ENCODE measurements around the gene ATP8B4. TPM values are rescaled to one million over a fixed set of nuclear protein-coding genes. Genes with fewer than 3 reads are reported as not detected.

ATP8B4 gene
- total RNA-seq, 6 donors from 2014 or later = 2.2 to 9.4 (median 5.4) TPM

GRCh38 chr15:49865925-49866757 lies 252.9 kb downstream of the ATP8B4 start:
- 90 to 92% methylated on average over 10 of the region's 10 CpGs for WGBS, 2 donors
- no peak for TF ChIP-seq EP300 (IDR thresholded peaks at IDR 0.05)
- TF ChIP-seq POLR2AphosphoS5 (IDR thresholded peaks at IDR 0.05) = no peak
- Histone ChIP-seq H3K27me3 (no peaks in the 10 kb centered on the region), H3K9me3 (no peaks in the 10 kb centered on the region), H3K4me1 (no peaks in the 10 kb centered on the region), H3K27ac (no peak overlapping the region), H3K4me3 (no peak overlapping the region), H3K36me3 (no peaks in the 10 kb centered on the region)
- ATAC-seq (ENCODE audit: low FRiP score in 2 of 2) (no peak), DNase-seq (no peak)

DNA sequence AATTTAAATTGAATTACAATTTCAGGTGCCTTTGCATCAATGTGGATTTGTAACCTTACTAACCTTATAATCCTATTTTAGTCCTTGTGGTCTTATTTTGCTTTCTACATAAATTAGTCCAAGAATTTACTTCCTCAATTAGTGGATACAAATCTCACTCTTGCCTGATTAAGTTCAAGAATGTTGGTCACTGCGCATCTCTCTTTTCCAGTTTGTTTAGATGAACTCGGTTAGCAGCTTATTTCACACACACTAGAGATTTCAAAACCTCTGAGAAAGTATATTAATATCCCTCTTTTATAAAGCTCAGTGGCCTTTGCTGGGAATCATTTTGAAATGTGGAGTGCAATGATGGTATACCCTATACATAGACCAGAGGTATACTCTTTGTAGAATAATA lies 254.8 kb downstream of the ATP8B4 start:
- no peaks in the 10 kb centered on the region for H3K27me3 ChIP-seq
- no peak overlapping the region for H3K4me3 ChIP-seq
- H3K4me1 ChIP-seq = no peaks in the 10 kb centered on the region
- H3K9me3 ChIP-seq = no peaks in the 10 kb centered on the region
- ATAC-seq (ENCODE audit: low FRiP score in 2 of 2) (no peak), DNase-seq (no peak)
- H3K36me3 ChIP-seq = no peaks in the 10 kb centered on the region
- no peak overlapping the region for H3K27ac ChIP-seq
- TF ChIP-seq EP300 (IDR thresholded peaks at IDR 0.05) = no peak
- WGBS, 2 donors = 84 to 88% methylated on average over 2 of the region's 2 CpGs

GRCh38 chr15:49863431-49864224 lies 255.4 kb downstream of the ATP8B4 start:
- H3K27me3 ChIP-seq = no peaks in the 10 kb centered on the region
- TF ChIP-seq EP300 (IDR thresholded peaks at IDR 0.05) (no peak), CTCF (IDR thresholded peaks at IDR 0.05) (no peak), POLR2AphosphoS5 (IDR thresholded peaks at IDR 0.05) (no peak), POLR2A (IDR thresholded peaks at IDR 0.05) (no peak)
- H3K4me1 ChIP-seq = no peaks in the 10 kb centered on the region
- WGBS, 2 donors = 76 to 81% methylated on average over 3 of the region's 3 CpGs
- H3K36me3 ChIP-seq = no peaks in the 10 kb centered on the region
- H3K27ac ChIP-seq = no peak overlapping the region
- H3K4me3 ChIP-seq = no peak overlapping the region
- no peaks in the 10 kb centered on the region for H3K9me3 ChIP-seq
- ATAC-seq (ENCODE audit: low FRiP score in 2 of 2) (peak in 1 of 2 donors; percentile 69), DNase-seq (no peak)

- H3K36me3 ChIP-seq = no peaks in the 10 kb centered on the region
- WGBS, 2 donors = 90 to 91% methylated on average over 8 of the region's 8 CpGs
- no peaks in the 10 kb centered on the region for H3K4me1 ChIP-seq
- DNase-seq (no peak), ATAC-seq (ENCODE audit: low FRiP score in 2 of 2) (no peak)
- no peaks in the 10 kb centered on the region for H3K9me3 ChIP-seq
- TF ChIP-seq EP300 (IDR thresholded peaks at IDR 0.05) = no peak
- no peak for TF ChIP-seq CTCF (IDR thresholded peaks at IDR 0.05)
- TF ChIP-seq POLR2A (IDR thresholded peaks at IDR 0.05) = no peak
- H3K27me3 ChIP-seq = no peaks in the 10 kb centered on the region
- H3K4me3 ChIP-seq = no peak overlapping the region
- no peak overlapping the region for H3K27ac ChIP-seq
These were observed 258.9 kb downstream of the ATP8B4 start for GRCh38 chr15:49860101-49860500.

- no peaks in the 10 kb centered on the region for H3K27me3 ChIP-seq
- DNase-seq (no peak), ATAC-seq (ENCODE audit: low FRiP score in 2 of 2) (no peak)
- H3K4me3 ChIP-seq = no peak overlapping the region
- WGBS, 2 donors = 81 to 86% methylated on average over 4 of the region's 4 CpGs
- H3K4me1 ChIP-seq = no peaks in the 10 kb centered on the region
- H3K27ac ChIP-seq = no peak overlapping the region
- no peaks in the 10 kb centered on the region for H3K36me3 ChIP-seq
- no peaks in the 10 kb centered on the region for H3K9me3 ChIP-seq
- TF ChIP-seq POLR2AphosphoS5 (IDR thresholded peaks at IDR 0.05) (no peak), POLR2A (IDR thresholded peaks at IDR 0.05) (no peak), EP300 (IDR thresholded peaks at IDR 0.05) (no peak), CTCF (IDR thresholded peaks at IDR 0.05) (no peak)
These were observed 261.2 kb downstream of the ATP8B4 start for GRCh38 chr15:49857496-49858475.

All from upper lobe of left lung (tissue), 6 donors.